Spleen (tissue), 7 donors: Measurements from ENCODE around the gene PIAS1.

Experiments
- CTCF ChIP-seq, 11 experiments: fragments of 200-600 bp in 7 of 11; fragments of 450-650 bp in 4 of 11; sonication (generic) in 4 of 11; IDR thresholded peaks in 8 of 11; conservative IDR thresholded peaks in 3 of 11; 1 replicate in 7 of 11; 2 replicates in 4 of 11; pipeline versions ENCODE4 v1.4.0 to v1.8.0; 2016 to 2021; ENCODE audit warnings: antibody characterized with exemption in 11 of 11, inconsistent platforms in 4 of 11, mild to moderate bottlenecking in 1 of 11
- POLR2A ChIP-seq, 3 donors: fragments of 450-650 bp; IDR thresholded peaks; one replicate each; pipeline ENCODE4 v1.5.1; 2017; ENCODE audit warnings: antibody characterized with exemption in 3 of 3, mild to moderate bottlenecking in 1 of 3
- donor health status: DM: no; HTN: no; CAD: no; lungs with moderate emphysema.
- donor health status: DM: no; HTN: no; CAD: no.
- donor health status: DM: no; HTN: no; CAD: no.

- TF ChIP-seq POLR2A (IDR thresholded peaks at IDR 0.05) (no peak), CTCF (IDR thresholded peaks at IDR 0.05 in 8 of 11, conservative IDR thresholded peaks at IDR 0.05 in 3 of 11) (no peak)
Observed at GRCh38 chr15:68052431-68052830, 1.7 kb upstream of the PIAS1 start.
